Right cardiac atrium (tissue), 5 donors: ENCODE data around the gene C4A. TPM values are rescaled to one million over a fixed set of nuclear protein-coding genes. Genes with fewer than 3 reads are reported as not detected.
"Not testable (repeated sequence)": the region's sequence is repeated elsewhere in the genome, so short reads cannot be mapped to it uniquely, and the experiment has no call there.

Experiments used
- ATAC-seq, 2 donors: fragments of 200-7000 bp; cut with Tn5 transposase; one replicate each; pipeline versions ENCODE4 v1.8.0 to v1.9.1; 2020; ENCODE audit warnings: moderate library complexity in 2 of 2, mild to moderate bottlenecking in 1 of 2
- DNase-seq, 3 donors: peaks; one replicate each; pipeline ENCODE4 v3.0.0-alpha.2; 2020
- H3K27ac ChIP-seq: one replicate; pipeline ENCODE4 v1.5.1; 2013; ENCODE audit warnings: mild to moderate bottlenecking, low read length, control low read depth, moderate library complexity
- H3K27me3 ChIP-seq: one replicate; pipeline ENCODE4 v1.6.1; 2013; ENCODE audit not compliant: control insufficient read depth, insufficient read depth
- H3K4me1 ChIP-seq: one replicate; pipeline ENCODE4 v1.6.1; 2013; ENCODE audit warnings: low read length; ENCODE audit not compliant: control insufficient read depth, insufficient read depth
- H3K4me3 ChIP-seq: one replicate; pipeline ENCODE4 v1.5.1; 2013; ENCODE audit warnings: low read length, control low read depth
- H3K9me3 ChIP-seq: one replicate; pipeline ENCODE4 v1.6.1; 2013; ENCODE audit warnings: low read length; ENCODE audit not compliant: control insufficient read depth
- WGBS: extraction: QIAGEN DNeasy Blood & Tissue Kit; methylation state at CpG from one replicate; pipeline ENCODE4 v1.1.7; 2013; 5-methylcytosine and 5-hydroxymethylcytosine counted together
- intact Hi-C, 4 donors: fragments of 100-400 bp; cut with DNase I; formaldehyde crosslinking; loops; one replicate each; pipeline versions ENCODE4 v1.11.0 to v1.14.0; 2022 to 2023
- polyA plus RNA-seq: library from polyadenylated mRNA; stranded (reverse); fragments of 200-250 nt; gene quantifications from one replicate; pipeline ENCODE4 v1.2.3, GENCODE V29; 2013
- total RNA-seq, 4 donors: library from RNA; stranded (reverse); fragmentation: NEBNext Ultra II Directional; extraction: Animal tissue kit (Norgen Biotek cat#: 25700); gene quantifications; one replicate each; pipeline ENCODE4 v1.2.1, GENCODE V29; 2021
- donor health status: healthy with polysubstance abuse.
- donor health status: DM: no; HTN: yes; CAD: no.
- donor health status: DM: no; HTN: no; CAD: no.
- donor health status: DM: no; HTN: yes; CAD: no; lungs with severe emphysema.
- donor health status: DM: yes; HTN: yes; CAD: no.

The C4A gene
- total and polyA plus RNA-seq, 5 donors: 40.7 to 154 (median 130) TPM

DNA sequence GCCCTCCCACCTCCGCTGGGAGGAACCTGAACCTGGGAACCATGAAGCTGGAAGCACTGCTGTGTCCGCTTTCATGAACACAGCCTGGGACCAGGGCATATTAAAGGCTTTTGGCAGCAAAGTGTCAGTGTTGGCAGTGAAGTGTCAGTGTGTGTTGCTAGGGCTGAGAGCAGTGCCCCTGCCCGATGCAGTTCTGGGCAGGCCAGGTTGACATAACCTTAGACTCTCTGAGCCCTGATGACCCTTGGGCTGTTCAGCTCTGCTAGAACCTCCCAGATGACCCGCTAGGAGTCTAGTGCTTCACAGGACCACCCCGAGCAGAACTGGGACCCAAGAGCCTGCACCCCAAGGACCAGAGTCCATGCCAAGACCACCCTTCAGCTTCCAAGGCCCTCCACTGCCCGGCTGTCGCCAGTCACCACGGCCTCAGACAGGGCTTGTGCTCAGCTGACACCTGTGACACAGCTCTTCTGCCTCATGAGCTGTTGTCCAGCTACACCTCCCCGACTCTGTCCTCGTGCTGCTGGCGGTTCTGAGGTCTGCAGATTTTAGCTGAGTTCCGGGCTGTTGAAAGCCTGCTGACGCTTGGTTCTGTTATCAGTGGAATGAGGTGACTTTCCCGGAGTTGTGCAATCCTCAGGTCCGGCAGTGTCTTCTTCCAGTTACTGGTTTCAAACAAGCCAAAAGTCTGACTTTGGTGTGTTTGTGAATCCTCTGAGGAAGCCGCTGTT is 53.6 kb downstream of the C4A start:
- DNase-seq, H3K4me3 ChIP-seq, H3K27ac ChIP-seq, H3K9me3 ChIP-seq, H3K4me1 ChIP-seq, intact Hi-C loops, H3K27me3 ChIP-seq: not testable (repeated sequence)
- WGBS: no CpG with 5 or more reads among the region's 16 CpGs
- ATAC-seq: peak; percentile 55 to 59

DNA sequence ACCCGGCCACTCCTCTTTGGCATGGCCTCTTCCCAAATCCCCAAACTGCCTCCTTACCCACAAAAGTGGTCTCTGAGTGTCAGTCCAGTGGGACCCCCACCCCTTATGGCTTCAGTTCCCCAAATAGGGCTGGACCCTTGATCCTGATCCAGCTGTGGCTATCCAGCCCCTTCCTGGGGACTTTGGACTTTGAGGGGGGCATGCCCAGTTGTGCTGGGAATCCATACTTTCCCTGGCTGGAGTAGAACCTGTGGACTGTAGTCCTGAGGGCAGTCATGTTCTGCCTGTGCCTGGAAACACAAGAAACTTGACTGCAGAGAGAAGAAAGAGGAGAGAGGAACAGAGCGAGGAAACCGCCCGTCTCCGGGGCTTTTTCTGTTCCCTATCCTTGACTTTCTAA is 55.3 kb downstream of the C4A start:
- H3K27ac ChIP-seq, H3K4me3 ChIP-seq, intact Hi-C loops, ATAC-seq, H3K4me1 ChIP-seq, H3K27me3 ChIP-seq, H3K9me3 ChIP-seq: not testable (repeated sequence)
- DNase-seq: peak; percentile 3 to 17 (median 10)
- WGBS: 76% methylated on average over 5 of the region's 5 CpGs

GRCh38 chr6:32037598-32038524 is 56.0 kb downstream of the C4A start, which contains the start of gene CYP21A2:
Gene CYP21A2 (plus strand): TSS chr6:32038415. CDS start chr6:32038423, 8 bp downstream.
- intact Hi-C loops, ATAC-seq: not testable (repeated sequence)
- WGBS: 84% methylated on average over 15 of the region's 19 CpGs

DNA sequence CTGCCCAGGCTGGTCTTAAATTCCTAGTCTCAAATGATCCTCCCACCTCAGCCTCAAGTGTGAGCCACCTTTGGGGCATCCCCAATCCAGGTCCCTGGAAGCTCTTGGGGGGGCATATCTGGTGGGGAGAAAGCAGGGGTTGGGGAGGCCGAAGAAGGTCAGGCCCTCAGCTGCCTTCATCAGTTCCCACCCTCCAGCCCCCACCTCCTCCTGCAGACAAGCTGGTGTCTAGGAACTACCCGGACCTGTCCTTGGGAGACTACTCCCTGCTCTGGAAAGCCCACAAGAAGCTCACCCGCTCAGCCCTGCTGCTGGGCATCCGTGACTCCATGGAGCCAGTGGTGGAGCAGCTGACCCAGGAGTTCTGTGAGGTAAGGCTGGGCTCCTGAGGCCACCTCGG is 57.0 kb downstream of the C4A start:
- WGBS: 80% methylated on average over 4 of the region's 5 CpGs
- peak in 2 of 3 donors; percentile 19 to 34 for DNase-seq
- H3K4me1 ChIP-seq, ATAC-seq, H3K4me3 ChIP-seq, H3K27ac ChIP-seq, H3K27me3 ChIP-seq, intact Hi-C loops, H3K9me3 ChIP-seq: not testable (repeated sequence)

More at GRCh38 chr6:32037598-32038524, 56.0 kb downstream of the C4A start, which contains the start of gene CYP21A2:
- H3K27ac ChIP-seq, H3K9me3 ChIP-seq, H3K4me3 ChIP-seq, H3K4me1 ChIP-seq, H3K27me3 ChIP-seq: not testable (repeated sequence)
- DNase-seq: peak; percentile 15 to 57 (median 42)

DNA sequence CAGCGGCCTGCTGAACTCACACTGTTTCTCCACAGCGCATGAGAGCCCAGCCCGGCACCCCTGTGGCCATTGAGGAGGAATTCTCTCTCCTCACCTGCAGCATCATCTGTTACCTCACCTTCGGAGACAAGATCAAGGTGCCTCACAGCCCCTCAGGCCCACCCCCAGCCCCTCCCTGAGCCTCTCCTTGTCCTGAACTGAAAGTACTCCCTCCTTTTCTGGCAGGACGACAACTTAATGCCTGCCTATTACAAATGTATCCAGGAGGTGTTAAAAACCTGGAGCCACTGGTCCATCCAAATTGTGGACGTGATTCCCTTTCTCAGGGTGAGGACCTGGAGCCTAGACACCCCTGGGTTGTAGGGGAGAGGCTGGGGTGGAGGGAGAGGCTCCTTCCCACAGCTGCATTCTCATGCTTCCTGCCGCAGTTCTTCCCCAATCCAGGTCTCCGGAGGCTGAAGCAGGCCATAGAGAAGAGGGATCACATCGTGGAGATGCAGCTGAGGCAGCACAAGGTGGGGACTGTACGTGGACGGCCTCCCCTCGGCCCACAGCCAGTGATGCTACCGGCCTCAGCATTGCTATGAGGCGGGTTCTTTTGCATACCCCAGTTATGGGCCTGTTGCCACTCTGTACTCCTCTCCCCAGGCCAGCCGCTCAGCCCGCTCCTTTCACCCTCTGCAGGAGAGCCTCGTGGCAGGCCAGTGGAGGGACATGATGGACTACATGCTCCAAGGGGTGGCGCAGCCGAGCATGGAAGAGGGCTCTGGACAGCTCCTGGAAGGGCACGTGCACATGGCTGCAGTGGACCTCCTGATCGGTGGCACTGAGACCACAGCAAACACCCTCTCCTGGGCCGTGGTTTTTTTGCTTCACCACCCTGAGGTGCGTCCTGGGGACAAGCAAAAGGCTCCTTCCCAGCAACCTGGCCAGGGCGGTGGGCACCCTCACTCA is 57.7 kb downstream of the C4A start:
- DNase-seq: peak; percentile 9 to 50 (median 47)
- not testable (repeated sequence) for H3K4me3 ChIP-seq, H3K27ac ChIP-seq, H3K27me3 ChIP-seq, ATAC-seq, H3K4me1 ChIP-seq, H3K9me3 ChIP-seq
- WGBS: 69% methylated on average over 23 of the region's 24 CpGs
- intact Hi-C loops: loop anchor here in 1 of 4 donors (10.0 kb wide), 1 partner anchor 55 kb away; no protein-coding TSS in a partner anchor

- not testable (repeated sequence) for H3K4me1 ChIP-seq
Observed at GRCh38 chr6:32040299-32041049, 58.6 kb downstream of the C4A start.

DNA sequence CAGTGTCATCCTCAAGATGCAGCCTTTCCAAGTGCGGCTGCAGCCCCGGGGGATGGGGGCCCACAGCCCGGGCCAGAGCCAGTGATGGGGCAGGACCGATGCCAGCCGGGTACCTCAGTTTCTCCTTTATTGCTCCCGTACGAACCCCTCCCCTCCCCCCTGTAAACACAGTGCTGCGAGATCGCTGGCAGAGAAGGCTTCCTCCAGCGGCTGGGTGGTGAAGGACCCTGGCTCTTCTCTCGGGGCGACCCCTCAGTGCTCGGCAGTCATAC is 59.1 kb downstream of the C4A start:
- not testable (repeated sequence) for H3K9me3 ChIP-seq, H3K4me1 ChIP-seq, H3K27ac ChIP-seq, H3K4me3 ChIP-seq, ATAC-seq, H3K27me3 ChIP-seq
- intact Hi-C loops: loop anchor here in 1 of 4 donors (10.0 kb wide), 1 partner anchor 54 kb away; no protein-coding TSS in a partner anchor
- peak in 2 of 3 donors; percentile 11 to 25 for DNase-seq
- 76% methylated on average over 7 of the region's 13 CpGs for WGBS

More at GRCh38 chr6:32040299-32041049, 58.6 kb downstream of the C4A start:
- not testable (repeated sequence) for H3K4me3 ChIP-seq, H3K27ac ChIP-seq, ATAC-seq, H3K27me3 ChIP-seq, H3K9me3 ChIP-seq
- WGBS: 86% methylated on average over 20 of the region's 43 CpGs
- intact Hi-C loops: loop anchor here in 1 of 4 donors (10.0 kb wide), 1 partner anchor 54 kb away; no protein-coding TSS in a partner anchor
- peak; percentile 6 to 55 (median 41) for DNase-seq

- WGBS: 75% methylated on average over 5 of the region's 10 CpGs
- not testable (repeated sequence) for ATAC-seq, H3K27me3 ChIP-seq, H3K9me3 ChIP-seq, H3K4me3 ChIP-seq, H3K4me1 ChIP-seq, H3K27ac ChIP-seq
- DNase-seq: peak in 1 of 3 donors; percentile 14
- intact Hi-C loops: loop anchor here in 1 of 4 donors (10.0 kb wide), 1 partner anchor 53 kb away; no protein-coding TSS in a partner anchor
Observed at GRCh38 chr6:32041385-32041784, 59.5 kb downstream of the C4A start.

- not testable (repeated sequence) for H3K9me3 ChIP-seq, ATAC-seq, H3K27ac ChIP-seq, H3K27me3 ChIP-seq, H3K4me3 ChIP-seq, H3K4me1 ChIP-seq
- 94% methylated on average over 14 of the region's 15 CpGs for WGBS
- DNase-seq: peak in 2 of 3 donors; percentile 24 to 42
- intact Hi-C loops: loop anchor here in 1 of 4 donors (10.0 kb wide), 1 partner anchor 53 kb away; no protein-coding TSS in a partner anchor
Observed at GRCh38 chr6:32042276-32042675, 60.4 kb downstream of the C4A start.
